Heart left ventricle (tissue), 13 donors: Measurements from ENCODE around the gene TMEM250.

ENCODE experiments used
- POLR2A ChIP-seq, 2 donors: fragments of 450-650 bp; IDR thresholded peaks; one replicate each; pipeline ENCODE4 v1.6.1; 2017; ENCODE audit warnings: antibody characterized with exemption in 2 of 2, mild to moderate bottlenecking in 2 of 2, moderate library complexity in 2 of 2
- TF ChIP-seq, protein P1 (sequence below), 12 donors: fragments of 200-600 bp; sonication (generic) in 4 of 12; IDR thresholded peaks; one replicate each; pipeline versions ENCODE4 v1.5.0 to v1.8.0; 2018 to 2022; ENCODE audit warnings: antibody characterized with exemption in 12 of 12, mild to moderate bottlenecking in 5 of 12
- donor health status: ischemic (EF 13 %, LVEDD 7.1; RV severe dilation, severe dysfunction).
- donor health status: DM: no; HTN: yes; CAD: no.
- donor health status: DM: no; HTN: no; CAD: no.
- donor health status: ischemic (EF 25% LVEDD 6.9; RV normal size, moderate dysfunction).
- donor health status: ischemic (EF 25% LVEDD 5.7; RV mildly dilated, moderate dysfunction).
- donor health status: ischemic (EF 35%, LVEDD 5.7; RV mildly dilated, moderate dysfunction).
- donor health status: nonischemic (EF 11% LVEDD 7.7; RV severe dilation, severe dysfunction).
- donor health status: DM: yes; HTN: yes; CAD: no.
- donor health status: PGD.
- donor health status: ischemic (EF 29% LVEDD 5.4; RV normal size, mild dysfunction).
- donor health status: nonischemic (EF 23%, LVEDD 6.1; RV moderate dilation, normal function).

DNA sequence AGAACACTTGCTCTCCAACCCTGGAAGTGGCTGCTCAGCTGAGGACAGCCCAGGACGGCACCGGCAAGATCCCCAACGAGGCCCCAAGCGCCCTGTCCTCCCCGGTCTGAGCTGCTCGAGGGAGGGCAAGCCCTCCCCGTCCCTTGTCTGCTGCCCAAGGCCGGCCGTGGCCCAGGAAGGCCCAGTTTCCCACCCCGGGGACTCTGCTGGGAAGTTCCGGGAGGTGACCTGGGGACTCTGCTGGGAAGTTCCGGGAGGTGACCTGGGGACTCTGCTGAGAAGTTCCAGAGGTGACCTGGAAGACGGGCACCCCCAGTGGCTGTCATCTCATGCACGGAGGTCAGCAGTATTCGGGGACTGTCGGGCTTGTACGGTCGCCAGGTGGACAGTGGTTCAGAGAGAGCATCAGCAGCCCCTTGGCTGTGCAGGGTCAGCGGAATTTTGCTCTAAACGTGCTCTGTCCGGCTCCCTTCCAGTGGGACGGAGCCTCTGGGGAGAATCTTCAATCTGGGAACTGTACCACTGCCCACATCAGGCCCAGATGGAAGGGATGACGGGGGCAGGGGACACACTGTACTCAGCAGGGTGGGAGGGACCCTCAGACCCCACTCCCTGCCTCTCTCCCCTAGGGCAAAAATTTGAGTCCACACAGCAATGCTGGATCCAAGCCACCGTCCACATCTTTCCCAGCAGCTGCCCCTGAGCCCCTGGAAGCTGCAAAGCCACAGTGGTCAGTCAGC is 30.8 kb downstream of the TMEM250 start:
- TF ChIP-seq, protein P1, sequence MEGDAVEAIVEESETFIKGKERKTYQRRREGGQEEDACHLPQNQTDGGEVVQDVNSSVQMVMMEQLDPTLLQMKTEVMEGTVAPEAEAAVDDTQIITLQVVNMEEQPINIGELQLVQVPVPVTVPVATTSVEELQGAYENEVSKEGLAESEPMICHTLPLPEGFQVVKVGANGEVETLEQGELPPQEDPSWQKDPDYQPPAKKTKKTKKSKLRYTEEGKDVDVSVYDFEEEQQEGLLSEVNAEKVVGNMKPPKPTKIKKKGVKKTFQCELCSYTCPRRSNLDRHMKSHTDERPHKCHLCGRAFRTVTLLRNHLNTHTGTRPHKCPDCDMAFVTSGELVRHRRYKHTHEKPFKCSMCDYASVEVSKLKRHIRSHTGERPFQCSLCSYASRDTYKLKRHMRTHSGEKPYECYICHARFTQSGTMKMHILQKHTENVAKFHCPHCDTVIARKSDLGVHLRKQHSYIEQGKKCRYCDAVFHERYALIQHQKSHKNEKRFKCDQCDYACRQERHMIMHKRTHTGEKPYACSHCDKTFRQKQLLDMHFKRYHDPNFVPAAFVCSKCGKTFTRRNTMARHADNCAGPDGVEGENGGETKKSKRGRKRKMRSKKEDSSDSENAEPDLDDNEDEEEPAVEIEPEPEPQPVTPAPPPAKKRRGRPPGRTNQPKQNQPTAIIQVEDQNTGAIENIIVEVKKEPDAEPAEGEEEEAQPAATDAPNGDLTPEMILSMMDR (IDR thresholded peaks at IDR 0.05) = no peak
- TF ChIP-seq POLR2A (IDR thresholded peaks at IDR 0.05) = no peak
